Measurements from ENCODE around the gene STK32C.

Gene STK32C

DNA sequence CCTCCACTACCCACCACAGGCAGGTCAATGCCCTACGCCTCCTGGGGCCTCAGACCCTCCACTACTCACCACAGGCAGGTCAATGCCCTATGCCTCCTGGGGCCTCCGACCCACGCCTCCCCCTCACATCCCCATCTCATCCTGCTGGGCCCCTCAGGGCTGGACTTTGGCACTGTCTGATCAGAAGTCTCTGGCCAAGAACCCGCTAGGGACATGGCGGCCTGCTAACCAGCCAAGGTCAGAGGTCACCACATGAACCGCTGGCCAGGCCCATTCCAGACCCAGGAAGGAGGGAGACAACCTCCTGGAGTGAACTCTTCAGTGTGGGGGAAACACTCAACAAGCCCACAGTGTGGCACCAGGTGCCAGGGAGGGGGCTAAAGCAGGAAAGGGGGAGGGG is 55.8 kb downstream of the STK32C start:
- no peaks in the 10 kb centered on the region for H3K4me1 ChIP-seq (ENCODE audit: insufficient read depth, low read length)
- no peaks in the 10 kb centered on the region for H3K9me3 ChIP-seq (ENCODE audit: insufficient read depth, low read depth, low read length)
- H3K27ac ChIP-seq (ENCODE audit: low read length), result no peak overlapping the region
- no peaks in the 10 kb centered on the region for H3K36me3 ChIP-seq (ENCODE audit: insufficient read depth, low read depth, low read length)
- H3K27me3 ChIP-seq (ENCODE audit: insufficient read depth, low read length), result 0 out of 2 replicates have a peak, but pooled peaks cover 4% of the 10 kb centered on the region
- H3K9ac ChIP-seq (ENCODE audit: low read depth, low read length), result no peak overlapping the region
- no peak overlapping the region for H3K4me3 ChIP-seq (ENCODE audit: low read length)

DNA sequence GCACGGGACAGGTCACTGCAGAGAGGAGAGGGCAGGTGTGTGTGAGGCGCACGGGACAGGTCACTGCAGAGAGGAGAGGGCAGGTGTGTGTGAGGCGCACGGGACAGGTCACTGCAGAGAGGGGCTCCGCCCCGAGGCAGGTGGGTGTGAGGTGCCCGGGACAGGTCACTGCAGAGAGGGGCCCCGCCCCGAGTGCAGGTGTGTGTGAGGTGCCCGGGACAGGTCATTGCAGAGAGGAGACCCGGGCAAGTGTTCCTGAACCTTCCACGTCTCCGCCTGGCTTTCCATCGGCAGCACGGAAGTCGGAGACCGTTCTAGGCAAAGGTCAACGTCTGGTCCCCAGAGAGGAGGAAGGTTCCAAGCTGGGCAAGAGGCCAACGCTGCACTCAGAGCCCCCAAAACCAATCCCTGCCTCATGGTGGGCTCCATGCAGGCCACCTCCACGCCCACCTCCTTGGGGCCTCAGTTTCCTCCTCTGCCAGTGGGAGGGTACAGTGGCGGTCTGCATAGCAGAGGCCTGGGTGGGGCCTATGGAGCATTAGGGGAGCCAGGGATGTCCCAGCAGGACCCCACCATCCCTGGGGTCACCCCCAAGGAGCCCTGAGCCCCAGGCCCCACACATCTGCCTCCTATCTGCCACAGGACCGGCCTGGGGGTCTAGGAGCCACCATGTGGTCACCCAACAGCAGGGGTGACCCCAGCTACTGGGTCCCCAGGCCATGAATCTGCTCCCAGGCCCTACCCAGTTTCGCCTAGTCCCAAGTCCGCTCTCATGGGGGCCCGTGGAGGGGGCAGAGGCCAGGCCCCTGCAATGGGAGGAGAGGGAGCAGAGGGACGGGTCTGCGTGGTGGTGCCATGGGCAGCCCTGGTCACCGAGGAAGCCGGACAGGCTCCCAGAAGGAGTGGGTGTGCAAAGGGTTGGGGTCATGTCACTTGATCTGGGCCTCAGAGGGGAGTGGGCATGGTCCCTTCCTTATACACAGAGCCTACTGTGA is 57.0 kb downstream of the STK32C start:
- Histone ChIP-seq H3K9me3 (ENCODE audit: insufficient read depth, low read depth, low read length) (no peaks in the 10 kb centered on the region), H3K9ac (ENCODE audit: low read depth, low read length) (no peak overlapping the region), H3K4me3 (ENCODE audit: low read length) (no peak overlapping the region), H3K4me1 (ENCODE audit: insufficient read depth, low read length) (no peaks in the 10 kb centered on the region), H3K27me3 (ENCODE audit: insufficient read depth, low read length) (0 out of 2 replicates have a peak, but pooled peaks cover 4% of the 10 kb centered on the region), H3K36me3 (ENCODE audit: insufficient read depth, low read depth, low read length) (no peaks in the 10 kb centered on the region), H3K27ac (ENCODE audit: low read length) (no peak overlapping the region)

DNA sequence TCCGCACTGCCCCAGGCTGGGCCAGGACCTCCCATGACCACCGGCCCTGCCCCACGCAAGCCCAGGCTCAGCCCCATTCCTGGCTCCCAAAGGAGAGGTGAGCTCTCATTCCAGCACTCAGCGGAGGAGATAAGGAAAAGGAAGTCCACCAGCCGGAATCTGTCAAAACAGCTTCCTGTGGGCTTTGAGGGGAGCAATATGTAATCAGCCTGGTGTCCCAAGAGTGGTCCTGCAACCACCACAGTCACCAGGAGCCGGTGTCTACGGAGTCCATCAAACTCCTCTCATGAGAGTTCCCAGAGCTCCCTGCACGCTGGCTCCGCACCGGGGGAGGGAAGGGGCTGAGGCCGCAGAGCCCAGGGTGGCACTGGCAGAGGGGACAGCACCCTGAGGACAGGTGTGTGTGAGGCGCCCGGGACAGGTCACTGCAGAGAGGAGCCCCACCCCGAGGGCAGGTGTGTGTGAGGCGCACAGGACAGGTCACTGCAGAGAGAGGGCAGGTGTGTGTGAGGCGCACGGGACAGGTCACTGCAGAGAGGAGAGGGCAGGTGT is 57.9 kb downstream of the STK32C start:
- H3K27ac ChIP-seq (ENCODE audit: low read length), result no peak overlapping the region
- H3K27me3 ChIP-seq (ENCODE audit: insufficient read depth, low read length), result 0 out of 2 replicates have a peak, but pooled peaks cover 4% of the 10 kb centered on the region
- H3K9ac ChIP-seq (ENCODE audit: low read depth, low read length), result no peak overlapping the region
- no peaks in the 10 kb centered on the region for H3K36me3 ChIP-seq (ENCODE audit: insufficient read depth, low read depth, low read length)
- H3K9me3 ChIP-seq (ENCODE audit: insufficient read depth, low read depth, low read length), result no peaks in the 10 kb centered on the region
- no peaks in the 10 kb centered on the region for H3K4me1 ChIP-seq (ENCODE audit: insufficient read depth, low read length)
- no peak overlapping the region for H3K4me3 ChIP-seq (ENCODE audit: low read length)

DNA sequence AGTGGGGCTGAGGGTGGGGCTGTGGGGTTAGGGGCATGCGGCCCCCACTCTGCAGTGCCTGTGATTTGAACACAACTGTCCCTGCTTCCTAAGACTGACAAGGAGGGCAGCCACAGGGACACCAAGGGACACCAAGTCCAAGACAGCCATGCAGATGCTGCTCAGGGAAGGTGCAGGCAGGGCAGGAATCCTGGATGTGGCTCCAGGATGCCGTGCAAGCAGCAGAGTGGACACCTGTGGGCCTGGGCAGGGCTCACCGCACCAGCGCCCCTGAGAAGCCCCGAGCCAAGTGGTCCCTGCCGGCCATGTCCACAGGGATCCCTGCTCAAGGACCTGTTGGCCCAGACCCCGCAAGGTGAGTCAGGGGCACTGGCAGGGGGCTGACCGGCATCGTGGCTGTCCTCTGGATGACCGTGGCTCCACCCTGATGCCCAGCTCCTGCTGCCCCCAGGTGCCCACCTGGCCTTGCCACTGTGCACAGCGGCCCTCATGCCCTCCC is 58.5 kb downstream of the STK32C start:
- H3K9me3 ChIP-seq (ENCODE audit: insufficient read depth, low read depth, low read length), result no peaks in the 10 kb centered on the region
- no peak overlapping the region for H3K4me3 ChIP-seq (ENCODE audit: low read length)
- no peaks in the 10 kb centered on the region for H3K4me1 ChIP-seq (ENCODE audit: insufficient read depth, low read length)
- no peaks in the 10 kb centered on the region for H3K36me3 ChIP-seq (ENCODE audit: insufficient read depth, low read depth, low read length)
- H3K27ac ChIP-seq (ENCODE audit: low read length), result no peak overlapping the region
- no peak overlapping the region for H3K9ac ChIP-seq (ENCODE audit: low read depth, low read length)
- H3K27me3 ChIP-seq (ENCODE audit: insufficient read depth, low read length), result 0 out of 2 replicates have a peak, but pooled peaks cover 4% of the 10 kb centered on the region

DNA sequence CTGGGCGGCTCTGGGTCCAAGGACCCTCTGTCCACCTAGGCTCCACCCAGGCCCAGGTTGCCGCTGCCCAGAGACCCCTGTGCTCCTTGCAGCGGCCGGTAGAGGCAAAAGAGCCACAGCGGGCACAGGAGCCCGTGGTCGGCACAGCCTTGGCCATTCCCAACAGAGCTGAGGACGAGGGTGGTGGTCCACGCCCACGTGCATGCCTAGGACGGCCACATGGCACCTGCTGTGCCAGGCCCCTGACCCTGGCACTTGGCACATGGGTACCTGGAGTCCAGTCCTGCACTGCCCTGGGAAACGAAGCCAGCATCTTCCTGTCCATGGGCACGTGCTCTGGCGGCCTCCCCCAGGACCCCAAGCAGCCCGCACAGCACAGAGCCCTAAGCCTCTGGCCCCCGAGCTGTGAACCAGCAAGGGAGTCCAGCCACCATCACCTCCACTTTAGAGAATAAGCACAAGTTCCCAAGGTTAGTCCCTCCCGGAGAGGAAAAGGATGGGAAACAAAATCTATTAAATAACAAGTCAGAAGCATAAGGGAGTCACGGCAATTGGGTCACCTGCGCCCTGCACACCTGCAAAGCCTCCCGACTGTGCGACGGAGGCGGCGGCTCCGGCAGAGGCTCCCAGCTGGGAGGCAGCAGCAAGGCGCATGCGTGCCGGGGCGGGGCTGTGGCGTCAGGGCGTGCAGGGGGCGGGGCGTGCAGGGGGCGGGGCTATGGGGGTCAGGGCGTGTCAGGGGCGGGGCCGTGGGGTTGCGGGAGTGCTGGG is 59.1 kb downstream of the STK32C start:
- H3K9me3 ChIP-seq (ENCODE audit: insufficient read depth, low read depth, low read length), result no peaks in the 10 kb centered on the region
- peak overlapping the region; percentile 76 for H3K4me3 ChIP-seq (ENCODE audit: low read length)
- no peak overlapping the region for H3K27ac ChIP-seq (ENCODE audit: low read length)
- H3K9ac ChIP-seq (ENCODE audit: low read depth, low read length), result peak overlapping the region; percentile 32; the same call in 1 of the 2 replicates
- H3K36me3 ChIP-seq (ENCODE audit: insufficient read depth, low read depth, low read length), result no peaks in the 10 kb centered on the region
- no peaks in the 10 kb centered on the region for H3K4me1 ChIP-seq (ENCODE audit: insufficient read depth, low read length)
- H3K27me3 ChIP-seq (ENCODE audit: insufficient read depth, low read length), result 0 out of 2 replicates have a peak, but pooled peaks cover 4% of the 10 kb centered on the region

DNA sequence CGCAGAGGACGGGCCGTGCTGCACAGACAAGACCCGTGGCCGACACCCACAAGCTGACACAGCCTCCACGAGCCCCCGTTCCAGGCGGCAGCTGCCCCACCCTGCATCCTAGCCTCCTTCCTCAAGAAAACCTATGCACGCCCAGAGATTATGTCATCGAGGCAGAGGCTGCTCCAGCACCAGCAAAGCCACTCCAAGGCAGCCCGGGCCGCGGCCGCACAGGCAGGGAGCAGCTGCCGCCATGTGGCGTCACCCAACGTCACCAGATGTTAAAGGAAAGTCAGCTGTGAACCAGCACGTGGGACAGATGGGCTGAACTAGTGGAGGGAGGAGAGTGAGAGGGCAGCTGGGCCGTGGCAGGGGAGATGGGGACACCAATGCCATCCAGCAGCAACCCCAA is 59.8 kb downstream of the STK32C start:
- Histone ChIP-seq H3K4me3 (ENCODE audit: low read length) (no peak overlapping the region), H3K4me1 (ENCODE audit: insufficient read depth, low read length) (no peaks in the 10 kb centered on the region), H3K27ac (ENCODE audit: low read length) (no peak overlapping the region)

DNA sequence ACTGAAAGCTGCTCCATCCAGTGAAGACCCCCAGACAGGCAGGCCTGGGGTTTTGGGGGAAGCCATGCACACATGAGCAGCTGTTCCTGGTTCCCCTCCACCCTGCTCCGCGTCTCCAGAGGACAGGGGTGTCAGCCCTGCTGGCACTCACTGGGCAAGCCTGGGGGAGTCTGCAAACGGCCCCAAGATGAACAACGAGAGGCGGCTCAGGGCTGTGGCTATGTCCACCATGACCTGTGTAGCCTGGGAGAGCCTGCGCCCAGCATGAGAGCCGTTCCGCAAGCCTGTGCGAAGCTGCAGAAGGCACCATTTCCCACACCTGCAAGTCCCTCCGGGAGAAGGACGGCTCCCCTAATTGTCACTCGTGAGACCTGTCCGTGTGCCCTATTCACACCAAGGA is 61.5 kb downstream of the STK32C start:
- H3K27ac ChIP-seq (ENCODE audit: low read length), result no peak overlapping the region
- no peaks in the 10 kb centered on the region for H3K27me3 ChIP-seq (ENCODE audit: insufficient read depth, low read length)
- H3K36me3 ChIP-seq (ENCODE audit: insufficient read depth, low read depth, low read length), result no peaks in the 10 kb centered on the region
- H3K4me1 ChIP-seq (ENCODE audit: insufficient read depth, low read length), result no peaks in the 10 kb centered on the region
- no peaks in the 10 kb centered on the region for H3K9me3 ChIP-seq (ENCODE audit: insufficient read depth, low read depth, low read length)
- no peak overlapping the region for H3K4me3 ChIP-seq (ENCODE audit: low read length)
- H3K9ac ChIP-seq (ENCODE audit: low read depth, low read length), result no peak overlapping the region

More for the DNA sequence above, 59.8 kb downstream of the STK32C start:
- H3K36me3 ChIP-seq (ENCODE audit: insufficient read depth, low read depth, low read length), result no peaks in the 10 kb centered on the region
- 0 out of 2 replicates have a peak, but pooled peaks cover 2% of the 10 kb centered on the region for H3K27me3 ChIP-seq (ENCODE audit: insufficient read depth, low read length)
- H3K9me3 ChIP-seq (ENCODE audit: insufficient read depth, low read depth, low read length), result no peaks in the 10 kb centered on the region
- no peak overlapping the region for H3K9ac ChIP-seq (ENCODE audit: low read depth, low read length)

DNA sequence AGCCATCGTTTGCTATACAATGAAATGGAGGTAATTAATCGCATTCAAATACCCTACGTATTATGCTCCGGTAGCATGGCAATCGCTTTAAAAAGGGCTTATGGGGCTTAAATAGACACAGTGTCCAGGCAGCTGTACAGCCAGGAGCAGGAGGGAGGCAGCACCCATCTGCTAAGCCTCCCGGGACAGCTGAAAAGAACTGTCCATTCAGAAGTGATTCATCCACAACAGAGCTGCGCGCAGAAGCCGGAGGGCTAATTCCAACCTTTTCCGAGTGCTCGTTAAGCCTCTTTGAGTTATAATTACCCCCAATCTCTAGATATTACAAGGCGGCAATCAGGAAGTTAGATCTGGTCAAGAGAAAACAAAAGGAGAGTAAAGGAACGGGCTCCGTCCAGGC is 62.7 kb downstream of the STK32C start:
- no peaks in the 10 kb centered on the region for H3K9me3 ChIP-seq (ENCODE audit: insufficient read depth, low read depth, low read length)
- H3K4me1 ChIP-seq (ENCODE audit: insufficient read depth, low read length), result no peaks in the 10 kb centered on the region
- H3K4me3 ChIP-seq (ENCODE audit: low read length), result no peak overlapping the region
- no peak overlapping the region for H3K27ac ChIP-seq (ENCODE audit: low read length)
- no peaks in the 10 kb centered on the region for H3K36me3 ChIP-seq (ENCODE audit: insufficient read depth, low read depth, low read length)
- no peak overlapping the region for H3K9ac ChIP-seq (ENCODE audit: low read depth, low read length)
- H3K27me3 ChIP-seq (ENCODE audit: insufficient read depth, low read length), result no peaks in the 10 kb centered on the region

DNA sequence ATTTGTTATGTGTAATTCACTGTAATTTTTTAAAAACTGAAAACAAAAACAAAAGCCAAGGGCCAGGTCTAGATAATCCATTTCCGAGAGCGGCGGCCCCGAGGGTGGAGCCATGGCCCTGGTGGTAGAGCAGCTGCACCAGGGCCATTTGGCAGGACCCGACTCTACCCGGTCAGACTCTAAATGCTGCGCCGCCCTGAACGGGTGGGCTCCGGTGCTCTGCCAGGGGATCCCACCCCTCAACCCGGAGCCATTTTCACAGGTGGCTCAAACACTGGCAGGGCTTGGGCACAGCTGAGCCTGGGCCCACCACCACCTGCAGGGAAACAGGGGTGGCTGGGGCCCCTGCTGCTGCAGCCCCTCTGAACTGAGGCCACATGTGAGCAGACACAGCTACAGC is 64.1 kb downstream of the STK32C start:
- H3K4me1 ChIP-seq (ENCODE audit: insufficient read depth, low read length), result no peaks in the 10 kb centered on the region
- no peak overlapping the region for H3K9ac ChIP-seq (ENCODE audit: low read depth, low read length)
- H3K27ac ChIP-seq (ENCODE audit: low read length), result no peak overlapping the region
- H3K36me3 ChIP-seq (ENCODE audit: insufficient read depth, low read depth, low read length), result no peaks in the 10 kb centered on the region
- no peaks in the 10 kb centered on the region for H3K9me3 ChIP-seq (ENCODE audit: insufficient read depth, low read depth, low read length)
- no peak overlapping the region for H3K4me3 ChIP-seq (ENCODE audit: low read length)
- no peaks in the 10 kb centered on the region for H3K27me3 ChIP-seq (ENCODE audit: insufficient read depth, low read length)

DNA sequence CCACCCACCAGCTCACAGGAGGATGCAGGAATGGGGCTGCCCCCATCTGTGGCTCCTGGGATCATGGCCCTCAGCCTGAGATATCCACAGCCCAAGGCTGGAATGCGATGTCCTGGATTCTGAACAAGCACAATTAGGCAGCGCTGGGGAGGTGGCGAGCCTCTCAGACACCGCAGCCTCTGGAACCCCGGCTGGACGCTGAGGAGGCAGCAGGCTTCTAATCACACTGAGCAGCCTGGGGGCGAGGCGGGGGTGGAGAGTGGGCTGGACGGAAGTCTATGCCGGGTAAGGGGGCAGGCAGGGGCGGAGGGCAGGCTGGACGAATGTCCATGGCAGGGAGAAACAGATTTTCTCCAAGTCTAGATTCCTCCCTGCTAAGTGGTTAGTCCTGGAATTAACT is 64.6 kb downstream of the STK32C start:
- Histone ChIP-seq H3K4me1 (ENCODE audit: insufficient read depth, low read length) (no peaks in the 10 kb centered on the region), H3K9me3 (ENCODE audit: insufficient read depth, low read depth, low read length) (no peaks in the 10 kb centered on the region), H3K27ac (ENCODE audit: low read length) (no peak overlapping the region), H3K4me3 (ENCODE audit: low read length) (no peak overlapping the region), H3K9ac (ENCODE audit: low read depth, low read length) (no peak overlapping the region), H3K36me3 (ENCODE audit: insufficient read depth, low read depth, low read length) (no peaks in the 10 kb centered on the region), H3K27me3 (ENCODE audit: insufficient read depth, low read length) (no peaks in the 10 kb centered on the region)

DNA sequence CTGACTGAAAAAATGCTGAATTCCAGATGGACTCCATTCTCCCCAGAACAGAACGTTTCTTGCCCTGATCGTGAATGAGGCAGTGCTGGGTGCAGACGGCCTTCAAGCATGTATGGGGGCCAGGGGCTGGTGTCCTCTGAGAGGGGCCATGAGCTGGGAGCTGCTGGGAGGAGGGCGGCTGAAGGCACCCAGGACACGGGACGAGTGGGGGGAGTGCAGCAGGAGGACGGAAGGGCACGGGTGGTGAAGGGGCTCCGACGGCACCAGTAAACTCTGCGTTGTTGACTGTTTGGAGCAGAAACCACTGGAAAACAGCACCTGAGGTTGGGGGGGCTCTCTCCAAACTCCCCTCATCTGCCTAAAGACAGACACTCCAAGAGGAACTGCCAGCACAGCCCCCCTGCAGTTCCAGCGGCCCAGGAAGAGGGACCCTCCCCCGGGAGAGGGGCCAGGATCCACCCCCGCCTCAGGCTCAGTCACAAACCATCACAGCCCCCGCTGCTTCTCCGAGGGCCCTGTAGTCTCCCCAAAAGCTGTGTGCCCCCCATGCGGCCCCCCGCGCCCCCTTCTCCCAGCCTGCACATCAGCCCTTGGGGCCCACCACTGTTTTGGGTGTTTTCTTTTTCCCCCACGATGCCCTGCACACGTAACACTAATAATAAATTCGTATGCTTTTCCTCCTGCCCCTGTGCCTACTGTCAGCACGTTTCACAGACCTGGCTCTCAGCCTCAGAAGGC is 65.5 kb downstream of the STK32C start:
- no peak overlapping the region for H3K9ac ChIP-seq (ENCODE audit: low read depth, low read length)
- no peaks in the 10 kb centered on the region for H3K27me3 ChIP-seq (ENCODE audit: insufficient read depth, low read length)
- no peak overlapping the region for H3K27ac ChIP-seq (ENCODE audit: low read length)
- H3K4me3 ChIP-seq (ENCODE audit: low read length), result no peak overlapping the region
- H3K9me3 ChIP-seq (ENCODE audit: insufficient read depth, low read depth, low read length), result no peaks in the 10 kb centered on the region
- H3K36me3 ChIP-seq (ENCODE audit: insufficient read depth, low read depth, low read length), result no peaks in the 10 kb centered on the region
- H3K4me1 ChIP-seq (ENCODE audit: insufficient read depth, low read length), result no peaks in the 10 kb centered on the region
